Endothelial cell of umbilical vein (primary cell): Measurements from ENCODE around the gene HMX2. TPM values are rescaled to one million over a fixed set of nuclear protein-coding genes. Genes with fewer than 3 reads are reported as not detected.

Experiments
- BruUV-seq: library from RNA; stranded (reverse); fragments of 400-500 nt; replicated peaks from 2 replicates; lab custom pipeline; 2021; lab: Mats Ljungman, UMichigan
- CTCF ChIA-PET: fragments of 300-600, 350-600 bp; sonication (Branson Sonifier 250); formaldehyde crosslinking; loops from one replicate; lab custom pipeline; 2021; ENCODE audit warnings: antibody characterized with exemption, inconsistent platforms; lab: Charles Lee
- POLR2A ChIA-PET: fragments of 300-600, 350-600 bp; sonication (Branson Sonifier 250); formaldehyde crosslinking; loops from one replicate; lab custom pipeline; 2021; ENCODE audit warnings: antibody characterized with exemption, inconsistent platforms; lab: Charles Lee
- DNase-seq: peaks from one replicate; pipeline ENCODE4 v3.0.0-alpha.2; 2011; ENCODE audit warnings: low read depth, low spot score
- FAIRE-seq: peaks from 2 replicates; lab custom pipeline; 2011; peaks lifted over from hg19 to GRCh38; lab: Jason Lieb, UNC
- H2AFZ ChIP-seq: 2 replicates; pipeline ENCODE4 v1.6.0; 2012; ENCODE audit warnings: low read depth, low read length, control low read depth, inconsistent platforms
- H3K27ac ChIP-seq: 2 replicates; pipeline ENCODE4 v1.5.1; 2011; ENCODE audit warnings: low read depth, mild to moderate bottlenecking, control low read depth, low read length, moderate library complexity; ENCODE audit not compliant: insufficient read depth
- H3K27me3 ChIP-seq, 2 experiments: 2 replicates each; pipeline versions ENCODE4 v1.6.0 to v1.6.1; 2011; ENCODE audit warnings: low read length in 2 of 2, mixed read lengths in 1 of 2; ENCODE audit not compliant: control insufficient read depth in 2 of 2, insufficient read depth in 2 of 2
- H3K36me3 ChIP-seq, 2 experiments: 2 replicates in 1 of 2; 3 replicates in 1 of 2; pipeline ENCODE4 v1.5.1; 2011; ENCODE audit warnings: low read length in 2 of 2, mild to moderate bottlenecking in 1 of 2, moderate library complexity in 1 of 2; ENCODE audit not compliant: control insufficient read depth in 2 of 2, insufficient read depth in 2 of 2; ENCODE audit errors: extremely low read depth in 1 of 2
- H3K4me1 ChIP-seq: 3 replicates; pipeline ENCODE4 v1.5.1; 2011; ENCODE audit warnings: mild to moderate bottlenecking, low read length; ENCODE audit not compliant: control insufficient read depth, insufficient read depth; ENCODE audit errors: extremely low read depth
- H3K4me2 ChIP-seq: 2 replicates; pipeline ENCODE4 v1.6.1; 2011; ENCODE audit warnings: low read length, control low read depth, mixed read lengths; ENCODE audit not compliant: insufficient read depth
- H3K4me3 ChIP-seq, 3 experiments: fragments of 200-600 bp in 1 of 3; sonication (generic), shearing (Covaris generic) in 1 of 3; replicated peaks in 1 of 3; 2 replicates each; pipeline ENCODE4 v1.5.1; 2011 to 2016; ENCODE audit warnings: control low read depth in 3 of 3, low read length in 3 of 3, mild to moderate bottlenecking in 2 of 3, inconsistent platforms in 1 of 3, low read depth in 1 of 3, moderate library complexity in 1 of 3; ENCODE audit not compliant: insufficient read depth in 1 of 3
- H3K79me2 ChIP-seq: 2 replicates; pipeline ENCODE4 v1.6.0; 2012; ENCODE audit warnings: low read length, inconsistent platforms; ENCODE audit not compliant: control insufficient read depth, insufficient read depth
- H3K9ac ChIP-seq: replicated peaks from 2 replicates; pipeline ENCODE3; 2011; ENCODE audit warnings: low read length, control low read depth; ENCODE audit not compliant: insufficient read depth; ENCODE audit errors: extremely low read depth
- H3K9me1 ChIP-seq: replicated peaks from 3 replicates; pipeline ENCODE4 v1.6.0; 2011; ENCODE audit warnings: mild to moderate bottlenecking, low read length; ENCODE audit not compliant: control insufficient read depth, insufficient read depth; ENCODE audit errors: extremely low read depth
- H3K9me3 ChIP-seq: replicated peaks from 2 replicates; pipeline ENCODE4 v1.5.1; 2012; ENCODE audit warnings: low read length, inconsistent platforms; ENCODE audit not compliant: control insufficient read depth, insufficient read depth
- H4K20me1 ChIP-seq: replicated peaks from 2 replicates; pipeline ENCODE3; 2011; ENCODE audit warnings: mild to moderate bottlenecking, low read length; ENCODE audit not compliant: control insufficient read depth, insufficient read depth; ENCODE audit errors: extremely low read depth
- CTCF ChIP-seq, 2 donors: IDR thresholded peaks; 1 replicate in 1 of 2; 2 replicates in 1 of 2; pipeline ENCODE4 v1.5.1; 2011; ENCODE audit warnings: low read length in 2 of 2, mild to moderate bottlenecking in 2 of 2, moderate library complexity in 2 of 2, control low read depth in 1 of 2, inconsistent platforms in 1 of 2, low read depth in 1 of 2; ENCODE audit not compliant: insufficient read depth in 1 of 2; ENCODE audit errors: extremely low read depth in 1 of 2
- EZH2 ChIP-seq: IDR thresholded peaks from 2 replicates; pipeline ENCODE4 v1.6.1; 2012; ENCODE audit warnings: borderline replicate concordance, low read depth, mild to moderate bottlenecking, moderate library complexity, low read length, inconsistent platforms; ENCODE audit not compliant: severe bottlenecking
- FOS ChIP-seq: IDR thresholded peaks from 2 replicates; pipeline ENCODE4 v1.6.1; 2011; ENCODE audit warnings: mild to moderate bottlenecking, low read length, moderate library complexity, borderline replicate concordance; ENCODE audit not compliant: insufficient read depth
- GATA2 ChIP-seq: IDR thresholded peaks from 2 replicates; pipeline ENCODE4 v1.7.0; 2011; ENCODE audit warnings: low read depth, mild to moderate bottlenecking, moderate library complexity, mixed read lengths, low read length; ENCODE audit not compliant: insufficient read length, insufficient read depth
- JUN ChIP-seq: IDR thresholded peaks from 2 replicates; pipeline ENCODE4 v1.6.1; 2011; ENCODE audit warnings: borderline replicate concordance, low read depth; ENCODE audit not compliant: insufficient read length, insufficient read depth
- MAX ChIP-seq: IDR thresholded peaks from 2 replicates; pipeline ENCODE4 v1.6.1; 2011; ENCODE audit not compliant: insufficient read depth, insufficient read length
- MYC ChIP-seq: IDR thresholded peaks from one replicate; pipeline ENCODE4 v1.6.1; 2011; ENCODE audit warnings: mild to moderate bottlenecking, low read depth, low read length
- POLR2A ChIP-seq: IDR thresholded peaks from 2 replicates; pipeline ENCODE4 v1.6.1; 2012; ENCODE audit warnings: low read depth, mild to moderate bottlenecking, control low read depth, low read length
- POLR2AphosphoS5 ChIP-seq: IDR thresholded peaks from 2 replicates; pipeline ENCODE4 v1.6.1; 2012; ENCODE audit warnings: low read depth, mild to moderate bottlenecking, control low read depth, low read length, moderate library complexity; ENCODE audit not compliant: insufficient read depth
- dilution Hi-C: fragments of 300-500 bp; cut with MboI; formaldehyde crosslinking; loops from one replicate; pipeline ENCODE4 v1.15.0; 2019; ENCODE audit warnings: low sequenced_read_pairs; ENCODE audit not compliant: extremely low pct_ligation_motif_present
- intact Hi-C: fragments of 100-400 bp; cut with micrococcal nuclease; formaldehyde crosslinking; loops from one replicate; pipeline ENCODE4 v1.10.0; 2022
- polyA plus RNA-seq, 4 experiments: library from polyadenylated mRNA; depleted of rRNA in 3 of 4; stranded (reverse) in 3 of 4; unstranded in 1 of 4; fragments of >200 nt; gene quantifications; 2 replicates each; pipeline versions ENCODE4 v1.2.1 to v1.2.3, GENCODE V29; 2011 to 2012; ENCODE audit warnings: missing spikeins in 1 of 4
- total RNA-seq: library from RNA; stranded (reverse); gene quantifications from 2 replicates; pipeline ENCODE4 v1.2.3, GENCODE V29; 2021

HMX2 gene
- total and polyA plus RNA-seq, 2 donors (not counting 3 experiments of a cell fraction or from before 2014, with no cell fraction given), result not detected

DNA sequence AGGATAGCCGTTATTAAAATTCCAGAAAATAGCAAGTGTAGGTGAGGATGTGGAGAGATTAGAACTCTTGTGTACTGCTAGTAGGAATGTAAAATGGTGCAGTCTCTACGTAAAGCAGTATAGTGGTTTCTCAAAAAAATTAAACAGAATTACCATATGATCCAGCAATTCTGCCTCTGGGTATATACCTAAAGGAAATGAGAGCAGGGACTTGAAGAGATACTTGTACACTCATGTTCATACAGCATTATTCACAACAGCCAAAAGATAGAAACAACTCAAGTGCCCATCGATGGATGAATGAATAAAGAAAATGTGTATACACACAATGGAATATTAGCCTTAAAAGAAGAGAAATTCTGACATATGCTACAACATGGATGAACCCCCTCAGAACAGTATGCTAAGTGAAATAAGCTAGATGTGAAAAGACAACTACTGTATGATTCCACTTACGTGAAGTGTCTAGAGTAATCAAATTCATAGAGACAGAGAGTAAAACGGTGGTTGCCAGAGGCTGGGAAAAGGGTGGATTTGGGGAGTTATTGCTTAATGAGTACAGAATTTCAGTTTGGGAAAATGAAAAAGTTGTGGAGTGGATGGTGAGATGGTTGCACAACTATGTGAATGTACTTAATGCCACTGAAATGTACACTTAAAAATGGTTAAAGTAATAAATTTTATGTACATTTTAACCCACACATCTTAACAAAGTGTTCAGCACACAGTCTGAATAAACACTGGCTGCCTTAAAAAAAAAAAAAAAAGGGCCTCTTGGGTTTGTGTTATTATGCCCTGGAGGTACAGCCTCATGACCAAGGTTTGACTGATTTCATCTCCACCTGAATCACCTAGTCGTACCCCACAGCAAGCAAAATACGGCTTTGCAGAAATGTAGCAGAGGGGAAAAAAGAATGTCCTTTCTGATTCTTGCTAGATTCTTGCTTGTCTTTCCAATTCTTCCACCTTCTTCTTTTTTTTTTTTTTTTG lies 32.5 kb downstream of the HMX2 start:
- no peak for FAIRE-seq
- no peak for DNase-seq
- H3K4me2 ChIP-seq, result no peak overlapping the region
- TF ChIP-seq FOS (no peak), GATA2 (no peak), EZH2 (no peak), POLR2A (no peak), JUN (no peak), CTCF (IDR thresholded peaks at IDR 0.05; ENCODE audit: extremely low read depth in 1 of 2, insufficient read depth in 1 of 2, low read depth in 1 of 2, low read length in 2 of 2) (no peak), POLR2AphosphoS5 (no peak), MYC (no peak), MAX (no peak)
- no TSS peak for BruUV-seq
- H3K79me2 ChIP-seq, result no peaks in the 10 kb centered on the region
- dilution Hi-C loops (no loop called here), intact Hi-C loops (no loop called here)
- peaks cover 4% of the 10 kb centered on the region for H4K20me1 ChIP-seq
- ChIA-PET CTCF (no interaction called here), POLR2A (no interaction called here)
- no peaks in the 10 kb centered on the region for H3K9me3 ChIP-seq
- no peaks in the 10 kb centered on the region for H3K4me1 ChIP-seq
- peaks cover 5 to 6% of the 10 kb centered on the region in 2 experiments for H3K36me3 ChIP-seq
- H2AFZ ChIP-seq, result no peak overlapping the region
- no peaks in the 10 kb centered on the region for H3K27me3 ChIP-seq
- no peaks in the 10 kb centered on the region for H3K9me1 ChIP-seq
- no peak overlapping the region for H3K27ac ChIP-seq
- H3K4me3 ChIP-seq, result no peak overlapping the region
- H3K9ac ChIP-seq, result no peak overlapping the region
